ELR (cell line): Measurements from ENCODE around the gene POLQ.
A peak's percentile ranks its signal among the peaks of the same experiment; 100 is the strongest.
"Not testable (repeated sequence)": the region's sequence is repeated elsewhere in the genome, so short reads cannot be mapped to it uniquely, and the experiment has no call there.

Experiments used
- DNase-seq: peaks from one replicate; pipeline ENCODE4 v3.0.0-alpha.2; 2015; ENCODE audit warnings: low read depth

POLQ gene

GRCh38 chr3:121418182-121418581 is 127.6 kb downstream of the POLQ start:
- no peak for DNase-seq

GRCh38 chr3:121414924-121415323 is 130.9 kb downstream of the POLQ start:
- no peak for DNase-seq

- DNase-seq, result peak; percentile 59
These were observed 134.3 kb downstream of the POLQ start for GRCh38 chr3:121411523-121411922.

GRCh38 chr3:121405631-121406030 is 140.2 kb downstream of the POLQ start:
- no peak for DNase-seq

- no peak for DNase-seq
These were observed 146.0 kb downstream of the POLQ start for GRCh38 chr3:121399820-121400219.

- DNase-seq, result not testable (repeated sequence)
These were observed 147.7 kb downstream of the POLQ start for GRCh38 chr3:121398051-121398450.

- not testable (repeated sequence) for DNase-seq
These were observed 149.8 kb downstream of the POLQ start for GRCh38 chr3:121395967-121396366.

- DNase-seq, result not testable (repeated sequence)
These were observed 157.5 kb downstream of the POLQ start for GRCh38 chr3:121388308-121388707.
